H1 (cell line): Measurements from ENCODE around the gene GALNT2. TPM values are rescaled to one million over a fixed set of nuclear protein-coding genes. Genes with fewer than 3 reads are reported as not detected.

Source experiments
- CTCF ChIA-PET: fragments of 300-600 bp; sonication (Branson Sonifier 250); formaldehyde crosslinking; loops from one replicate; lab custom pipeline; 2021; ENCODE audit not compliant: partially characterized antibody; lab: Charles Lee
- POLR2A ChIA-PET: fragments of 300-600 bp; sonication (Branson Sonifier 250); formaldehyde crosslinking; loops from one replicate; lab custom pipeline; 2021; ENCODE audit warnings: inconsistent platforms; ENCODE audit not compliant: partially characterized antibody; lab: Charles Lee
- DNase-seq, 2 experiments: peaks; one replicate each; pipeline versions ENCODE4 v3.0.0 to v3.0.0-alpha.2; 2010 to 2022; ENCODE audit warnings: low spot score in 2 of 2, low read depth in 1 of 2, mixed read lengths in 1 of 2
- FAIRE-seq: peaks from 2 replicates; lab custom pipeline; 2011; peaks lifted over from hg19 to GRCh38; lab: Jason Lieb, UNC
- H2AFZ ChIP-seq: 2 replicates; pipeline ENCODE4 v1.8.1; 2012; ENCODE audit warnings: low read length, inconsistent platforms
- H2AK5ac ChIP-seq: 2 replicates; pipeline ENCODE4 v1.6.1; 2013; ENCODE audit warnings: low read depth, low read length
- H2BK120ac ChIP-seq: replicated peaks from 2 replicates; pipeline ENCODE3; 2013; ENCODE audit warnings: low read depth, low read length, inconsistent platforms
- H2BK12ac ChIP-seq: 2 replicates; pipeline ENCODE4 v1.6.1; 2013; ENCODE audit warnings: low read depth, low read length
- H2BK15ac ChIP-seq: 2 replicates; pipeline ENCODE4 v1.6.1; 2013; ENCODE audit warnings: low read length
- H2BK20ac ChIP-seq: 2 replicates; pipeline ENCODE4 v1.6.1; 2013; ENCODE audit warnings: low read length
- H2BK5ac ChIP-seq: 2 replicates; pipeline ENCODE4 v1.6.1; 2013; ENCODE audit warnings: low read depth, low read length
- H3K14ac ChIP-seq: 2 replicates; pipeline ENCODE4 v1.6.1; 2013; ENCODE audit warnings: inconsistent platforms; ENCODE audit not compliant: insufficient read length
- H3K18ac ChIP-seq: 2 replicates; pipeline ENCODE4 v1.6.1; 2013; ENCODE audit warnings: low read length; ENCODE audit errors: extremely low read depth
- H3K23ac ChIP-seq: 2 replicates; pipeline ENCODE4 v1.6.1; 2013; ENCODE audit warnings: inconsistent platforms; ENCODE audit not compliant: insufficient read length
- H3K23me2 ChIP-seq: 2 replicates; pipeline ENCODE4 v1.6.1; 2013; ENCODE audit warnings: low read depth, low read length
- H3K27ac ChIP-seq: 2 replicates; pipeline ENCODE4 v1.6.1; 2011; ENCODE audit warnings: low read depth, low read length, inconsistent platforms
- H3K27me3 ChIP-seq, 4 experiments: replicated peaks in 1 of 4; 1 replicate in 1 of 4; 2 replicates in 3 of 4; pipeline versions ENCODE4 v1.6.1 to v1.8.1; 2011 to 2013; ENCODE audit warnings: low read length in 3 of 4, mild to moderate bottlenecking in 3 of 4, inconsistent platforms in 2 of 4, mixed read lengths in 2 of 4, moderate library complexity in 1 of 4; ENCODE audit not compliant: control insufficient read depth in 3 of 4, insufficient read depth in 3 of 4; ENCODE audit errors: extremely low read depth in 1 of 4
- H3K36me3 ChIP-seq, 4 experiments: 2 replicates each; pipeline versions ENCODE4 v1.6.1 to v1.8.1; 2011 to 2013; ENCODE audit warnings: mild to moderate bottlenecking in 4 of 4, low read length in 3 of 4, moderate library complexity in 2 of 4, control low read depth in 1 of 4, inconsistent platforms in 1 of 4; ENCODE audit not compliant: insufficient read depth in 4 of 4, control insufficient read depth in 2 of 4
- H3K4ac ChIP-seq: replicated peaks from 2 replicates; pipeline ENCODE3; 2013; ENCODE audit warnings: low read length, low read depth, mixed read lengths, inconsistent platforms; ENCODE audit not compliant: insufficient read length
- H3K4me1 ChIP-seq, 4 experiments: replicated peaks in 1 of 4; 1 replicate in 1 of 4; 2 replicates in 3 of 4; pipeline versions ENCODE4 v1.6.1 to v1.8.1; 2011 to 2013; ENCODE audit warnings: low read length in 3 of 4, inconsistent platforms in 2 of 4, mixed read lengths in 1 of 4; ENCODE audit not compliant: insufficient read depth in 4 of 4, control insufficient read depth in 3 of 4
- H3K4me2 ChIP-seq, 2 experiments: 2 replicates each; pipeline versions ENCODE4 v1.6.1 to v1.8.1; 2011 to 2013; ENCODE audit warnings: low read depth in 2 of 2, low read length in 2 of 2, control low read depth in 1 of 2, inconsistent platforms in 1 of 2, mild to moderate bottlenecking in 1 of 2; ENCODE audit not compliant: insufficient read depth in 1 of 2
- H3K4me3 ChIP-seq, 4 experiments: fragments of 200-600, 300-600 bp in 1 of 4; sonication (generic), shearing (Covaris generic), sonication (Bioruptor Twin) in 1 of 4; 2 replicates each; pipeline versions ENCODE4 v1.5.1 to v1.8.1; 2011 to 2016; ENCODE audit warnings: low read length in 4 of 4, low read depth in 3 of 4, control low read depth in 2 of 4, inconsistent platforms in 2 of 4, mild to moderate bottlenecking in 2 of 4, mixed read lengths in 1 of 4, moderate library complexity in 1 of 4; ENCODE audit not compliant: insufficient read depth in 2 of 4; ENCODE audit errors: extremely low read depth in 1 of 4
- H3K56ac ChIP-seq: replicated peaks from 2 replicates; pipeline ENCODE3; 2013; ENCODE audit warnings: low read depth, mild to moderate bottlenecking, mixed read lengths, low read length, inconsistent platforms; ENCODE audit not compliant: insufficient read length
- H3K79me1 ChIP-seq: 2 replicates; pipeline ENCODE4 v1.6.1; 2013; ENCODE audit warnings: low read depth, low read length, control low read depth
- H3K79me2 ChIP-seq, 2 experiments: 2 replicates each; pipeline versions ENCODE4 v1.6.1 to v1.8.1; 2012 to 2013; ENCODE audit warnings: low read length in 2 of 2, mild to moderate bottlenecking in 2 of 2, inconsistent platforms in 1 of 2; ENCODE audit not compliant: insufficient read depth in 2 of 2, control insufficient read depth in 1 of 2
- H3K9ac ChIP-seq, 4 experiments: replicated peaks in 1 of 4; 1 replicate in 1 of 4; 2 replicates in 3 of 4; pipeline versions ENCODE4 v1.6.1 to v1.8.1; 2011 to 2013; ENCODE audit warnings: low read depth in 3 of 4, low read length in 3 of 4, control low read depth in 2 of 4, mild to moderate bottlenecking in 2 of 4, moderate library complexity in 2 of 4, inconsistent platforms in 1 of 4; ENCODE audit errors: extremely low read depth in 1 of 4
- H3K9me3 ChIP-seq, 2 experiments: 2 replicates each; pipeline versions ENCODE4 v1.6.1 to v1.8.1; 2012 to 2013; ENCODE audit warnings: mild to moderate bottlenecking in 2 of 2, moderate library complexity in 2 of 2, control low read depth in 1 of 2, inconsistent platforms in 1 of 2, low read depth in 1 of 2, low read length in 1 of 2, mixed read lengths in 1 of 2; ENCODE audit not compliant: insufficient read depth in 2 of 2
- H4K20me1 ChIP-seq, 2 experiments: replicated peaks in 1 of 2; 2 replicates each; pipeline versions ENCODE3 to v1.8.1; 2011 to 2013; ENCODE audit warnings: inconsistent platforms in 2 of 2, low read length in 2 of 2, mild to moderate bottlenecking in 1 of 2; ENCODE audit not compliant: insufficient read depth in 2 of 2, control insufficient read depth in 1 of 2
- H4K5ac ChIP-seq: 2 replicates; pipeline ENCODE4 v1.6.1; 2013; ENCODE audit warnings: low read length, low read depth, mixed read lengths, inconsistent platforms; ENCODE audit not compliant: insufficient read length
- H4K8ac ChIP-seq: 2 replicates; pipeline ENCODE4 v1.8.0; 2013; ENCODE audit warnings: mild to moderate bottlenecking, moderate library complexity, low read length, inconsistent platforms; ENCODE audit not compliant: insufficient read depth; ENCODE audit errors: extremely low read depth
- H4K91ac ChIP-seq: replicated peaks from 2 replicates; pipeline ENCODE3; 2013; ENCODE audit warnings: low read length, mixed read lengths, inconsistent platforms; ENCODE audit not compliant: insufficient read length
- CBX5 ChIP-seq: fragments of 300-800, 300-1000 bp; sonication (generic); IDR thresholded peaks from 2 replicates; pipeline ENCODE4 v1.7.1; 2016; ENCODE audit warnings: antibody characterized with exemption, low read length, low read depth
- CTBP2 ChIP-seq: IDR thresholded peaks from 2 replicates; pipeline ENCODE4 v1.7.0; 2011; ENCODE audit warnings: borderline replicate concordance, mild to moderate bottlenecking, moderate library complexity, mixed read lengths, low read length; ENCODE audit not compliant: insufficient read depth, insufficient read length
- NANOG ChIP-seq: IDR thresholded peaks from 2 replicates; pipeline ENCODE4 v1.6.1; 2011; ENCODE audit warnings: low read length, low read depth, mild to moderate bottlenecking, inconsistent platforms; ENCODE audit not compliant: insufficient read depth, poor library complexity, severe bottlenecking
- RFX5 ChIP-seq: IDR thresholded peaks from 2 replicates; pipeline ENCODE4 v1.6.1; 2011; ENCODE audit warnings: low read depth, low read length, improper control_type of control experiment, borderline replicate concordance
- RNF2 ChIP-seq: fragments of 200-900, 300-1000 bp; sonication (generic); IDR thresholded peaks from 2 replicates; pipeline ENCODE4 v1.7.1; 2016; ENCODE audit warnings: borderline replicate concordance, low read depth, mild to moderate bottlenecking, antibody characterized with exemption, low read length; ENCODE audit not compliant: poor library complexity, severe bottlenecking; ENCODE audit errors: missing control alignments
- SP1 ChIP-seq: IDR thresholded peaks from 2 replicates; pipeline ENCODE4 v1.6.1; 2011; ENCODE audit warnings: low read depth, low read length
- WGBS, 2 experiments: shearing (Covaris generic) in 1 of 2; methylation state at CpG; one replicate each; pipeline versions ENCODE4 v1.1.6 to v1.1.7; 2013 to 2015; ENCODE audit warnings: low lambda C conversion rate in 2 of 2, mixed read lengths in 2 of 2, inconsistent platforms in 1 of 2, low coverage in 1 of 2, missing lambda C conversion rate in 1 of 2; ENCODE audit not compliant: insufficient replicate concordance in 2 of 2, insufficient coverage in 1 of 2, insufficient read length in 1 of 2; ENCODE audit errors: extremely low coverage in 1 of 2, missing lambda C conversion rate in 1 of 2; 5-methylcytosine and 5-hydroxymethylcytosine counted together
- polyA plus RNA-seq, 7 experiments: library from polyadenylated mRNA; depleted of rRNA in 3 of 7; stranded (reverse) in 5 of 7; unstranded in 2 of 7; fragments of >200 nt in 5 of 7; fragments of 200-250 nt in 2 of 7; gene quantifications; 1 replicate in 5 of 7; 2 replicates in 1 of 7; 4 replicates in 1 of 7; pipeline versions ENCODE4 v1.2.1 to v1.2.3, GENCODE V29; 2011 to 2013; ENCODE audit warnings: missing spikeins in 2 of 7, mixed read lengths in 2 of 7
- total RNA-seq: library from RNA; stranded (reverse); fragmentation: NEBNext Ultra II Directional; extraction: Animal tissue kit (Norgen Biotek cat#: 25700); gene quantifications from 2 replicates; pipeline ENCODE4 v1.2.1, GENCODE V29; 2021
- TF ChIP-seq, protein P1 (sequence below), 3 experiments: IDR thresholded peaks; 1 replicate in 2 of 3; 2 replicates in 1 of 3; pipeline versions ENCODE4 v1.5.1 to v1.6.1; 2011; ENCODE audit warnings: low read length in 3 of 3, mild to moderate bottlenecking in 3 of 3, inconsistent platforms in 2 of 3, low read depth in 1 of 3, moderate library complexity in 1 of 3; ENCODE audit not compliant: insufficient read depth in 1 of 3; ENCODE audit errors: control extremely low read depth in 1 of 3

Gene GALNT2
- total and polyA plus RNA-seq, 2 of the 8 experiments (the other 6 are each of a cell fraction or from before 2014, with no cell fraction given): 34.5 to 75.3 TPM

- Histone ChIP-seq H3K14ac (no peak overlapping the region), H2BK12ac (no peak overlapping the region), H2BK15ac (no peak overlapping the region; the same call in 1 of the 2 replicates), H4K5ac (no peak overlapping the region), H2AFZ (no peak overlapping the region), H4K91ac (no peak overlapping the region), H4K20me1 (no peaks in the 10 kb centered on the region), H2BK5ac (no peak overlapping the region), H3K4me2 (no peak overlapping the region), H4K8ac (peak overlapping the region; percentile 31; the same call in 1 of the 2 replicates), H3K23ac (no peak overlapping the region), H3K79me2 (0 out of 4 replicates have a peak, but pooled peaks cover 0 to 3% of the 10 kb centered on the region in 2 experiments), H2BK20ac (no peak overlapping the region), H3K4me1 (peaks cover 6 to 21% (median 15%) of the 10 kb centered on the region in 4 experiments), H3K9ac (no peak overlapping the region), H3K23me2 (no peaks in the 10 kb centered on the region), H3K18ac (no peak overlapping the region), H3K56ac (no peak overlapping the region), H3K27ac (no peak overlapping the region), H3K4me3 (no peak overlapping the region), H3K4ac (no peak overlapping the region), H3K36me3 (peaks cover 0 to 5% (median 0%) of the 10 kb centered on the region in 4 experiments; a peak in 1 of 8 replicates), H3K9me3 (no peaks in the 10 kb centered on the region), H3K79me1 (no peaks in the 10 kb centered on the region; the same call in 1 of the 2 replicates), H3K27me3 (no peaks in the 10 kb centered on the region), H2BK120ac (no peak overlapping the region), H2AK5ac (no peak overlapping the region)
- POLR2A ChIA-PET: interaction anchor here (0.5 kb wide), 1 partner anchor 64 kb away, joined by 3 read pairs; no protein-coding TSS in a partner anchor
- CTCF ChIA-PET: interaction anchor here (1.2 to 1.4 kb wide), 2 partner anchors 13 to 20 kb away, joined by 4 read pairs; no protein-coding TSS in a partner anchor
- FAIRE-seq (no peak), DNase-seq (no peak)
- WGBS, 2 experiments: 89% methylated on average over 8 of the region's 8 CpGs; no CpG with 5 or more reads in 1 of the 2 experiments
- TF ChIP-seq, protein P1, sequence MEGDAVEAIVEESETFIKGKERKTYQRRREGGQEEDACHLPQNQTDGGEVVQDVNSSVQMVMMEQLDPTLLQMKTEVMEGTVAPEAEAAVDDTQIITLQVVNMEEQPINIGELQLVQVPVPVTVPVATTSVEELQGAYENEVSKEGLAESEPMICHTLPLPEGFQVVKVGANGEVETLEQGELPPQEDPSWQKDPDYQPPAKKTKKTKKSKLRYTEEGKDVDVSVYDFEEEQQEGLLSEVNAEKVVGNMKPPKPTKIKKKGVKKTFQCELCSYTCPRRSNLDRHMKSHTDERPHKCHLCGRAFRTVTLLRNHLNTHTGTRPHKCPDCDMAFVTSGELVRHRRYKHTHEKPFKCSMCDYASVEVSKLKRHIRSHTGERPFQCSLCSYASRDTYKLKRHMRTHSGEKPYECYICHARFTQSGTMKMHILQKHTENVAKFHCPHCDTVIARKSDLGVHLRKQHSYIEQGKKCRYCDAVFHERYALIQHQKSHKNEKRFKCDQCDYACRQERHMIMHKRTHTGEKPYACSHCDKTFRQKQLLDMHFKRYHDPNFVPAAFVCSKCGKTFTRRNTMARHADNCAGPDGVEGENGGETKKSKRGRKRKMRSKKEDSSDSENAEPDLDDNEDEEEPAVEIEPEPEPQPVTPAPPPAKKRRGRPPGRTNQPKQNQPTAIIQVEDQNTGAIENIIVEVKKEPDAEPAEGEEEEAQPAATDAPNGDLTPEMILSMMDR (IDR thresholded peaks at IDR 0.05; ENCODE audit: control extremely low read depth in 1 of 3, insufficient read depth in 1 of 3, low read depth in 1 of 3, low read length in 3 of 3): no peak
- no peak for TF ChIP-seq NANOG
- TF ChIP-seq RFX5: no peak
- TF ChIP-seq RNF2: no peak
- no peak for TF ChIP-seq CTBP2
- no peak for TF ChIP-seq CBX5
- TF ChIP-seq SP1: no peak
Measured at GRCh38 chr1:230248016-230248888, 181.2 kb downstream of the GALNT2 start.
